UCSD-AML1 (cell line): Measurements from ENCODE around the gene TMEM245.

Experiments
- DNase-seq: peaks from one replicate; lab custom pipeline; 2025; ENCODE audit not compliant: unreplicated experiment; lab: John Stamatoyannopoulos, UW

Gene TMEM245

GRCh38 chr9:109119439-109120203, at the start of gene TMEM245:
Gene TMEM245, minus strand, starts transcription at chr9:109119947. Its CDS starts 34 bp downstream, at chr9:109119913.
- DNase-seq, result peak; percentile 95

GRCh38 chr9:109168170-109168569, 48.4 kb upstream of the TMEM245 start:
- no peak for DNase-seq

- DNase-seq, result no peak
Measured at GRCh38 chr9:109167716-109168115, 48.0 kb upstream of the TMEM245 start.

GRCh38 chr9:109166771-109167601, 47.2 kb upstream of the TMEM245 start, which contains the start of gene FRRS1L:
Gene FRRS1L, minus strand, starts transcription at chr9:109167249. Its CDS starts 111 bp downstream, at chr9:109167138.
- DNase-seq, result no peak

GRCh38 chr9:109166171-109166770, 46.5 kb upstream of the TMEM245 start:
- DNase-seq, result no peak

GRCh38 chr9:109164042-109164441, 44.3 kb upstream of the TMEM245 start:
- no peak for DNase-seq

GRCh38 chr9:109163194-109163593, 43.4 kb upstream of the TMEM245 start:
- DNase-seq, result no peak

- no peak for DNase-seq
Measured at GRCh38 chr9:109162677-109163076, 42.9 kb upstream of the TMEM245 start.

- DNase-seq, result no peak
Measured at GRCh38 chr9:109161471-109161870, 41.7 kb upstream of the TMEM245 start.

GRCh38 chr9:109159583-109159982, 39.8 kb upstream of the TMEM245 start:
- no peak for DNase-seq

GRCh38 chr9:109158651-109159050, 38.9 kb upstream of the TMEM245 start:
- no peak for DNase-seq

GRCh38 chr9:109156708-109157107, 37.0 kb upstream of the TMEM245 start:
- no peak for DNase-seq

GRCh38 chr9:109150925-109151545, 31.3 kb upstream of the TMEM245 start:
- DNase-seq, result no peak

GRCh38 chr9:109149722-109150121, 30.0 kb upstream of the TMEM245 start:
- no peak for DNase-seq

GRCh38 chr9:109149089-109149488, 29.3 kb upstream of the TMEM245 start:
- DNase-seq, result no peak

- no peak for DNase-seq
Measured at GRCh38 chr9:109145051-109145450, 25.3 kb upstream of the TMEM245 start.

- DNase-seq, result peak; percentile 30
Measured at GRCh38 chr9:109143881-109144562, 24.3 kb upstream of the TMEM245 start.

GRCh38 chr9:109141375-109141774, 21.6 kb upstream of the TMEM245 start:
- DNase-seq, result no peak

- no peak for DNase-seq
Measured at GRCh38 chr9:109139851-109140250, 20.1 kb upstream of the TMEM245 start.

GRCh38 chr9:109138421-109138820, 18.7 kb upstream of the TMEM245 start:
- DNase-seq, result no peak

GRCh38 chr9:109134167-109134578, 14.4 kb upstream of the TMEM245 start:
- no peak for DNase-seq
